Measurements from ENCODE around the gene PRKCZ.
A peak's percentile ranks its signal among the peaks of the same experiment; 100 is the strongest.

The PRKCZ gene

DNA sequence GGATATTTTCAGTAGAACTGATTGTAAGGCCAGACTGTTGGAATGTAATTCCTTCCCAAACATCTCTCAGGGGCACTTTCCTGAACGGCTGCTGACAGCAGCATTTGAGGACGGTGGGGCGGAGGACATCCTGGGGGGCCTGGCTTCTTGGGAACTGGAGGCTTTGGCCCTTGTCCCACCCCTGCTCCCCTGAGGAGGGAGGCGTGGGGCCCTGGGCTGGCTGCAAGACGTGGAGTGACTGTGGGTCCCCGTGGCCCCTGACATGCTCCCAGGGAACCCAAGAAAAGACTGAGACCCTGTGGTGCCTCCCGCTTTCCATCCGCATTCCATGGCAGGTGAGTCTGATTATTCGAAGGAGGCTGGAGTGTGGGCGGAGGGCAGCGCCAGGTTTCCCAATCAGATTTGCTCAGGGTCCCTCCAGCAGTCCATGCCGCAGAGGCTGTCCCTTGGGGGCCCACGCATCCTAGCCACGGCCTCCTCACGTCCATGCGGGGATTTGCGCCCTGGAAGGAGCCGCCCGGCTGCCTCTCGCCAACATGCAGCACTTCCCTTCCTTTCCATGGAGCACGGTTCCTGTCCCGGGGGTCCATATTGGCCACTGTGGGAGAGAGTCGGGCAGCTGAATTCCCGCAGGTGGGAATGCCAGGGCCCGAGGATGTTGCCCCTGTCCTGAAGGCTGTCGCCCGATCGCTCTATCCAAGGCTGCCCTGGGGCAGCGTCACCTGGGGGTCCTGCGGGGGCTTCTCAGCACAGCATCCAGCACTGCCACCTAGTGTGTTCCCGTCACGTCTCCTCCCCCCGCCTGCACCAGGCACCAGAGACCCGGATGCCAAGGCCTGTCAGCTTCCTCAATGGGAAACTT lies 75.4 kb downstream of the PRKCZ start:
- no peaks in the 10 kb centered on the region for H3K36me3 ChIP-seq (ENCODE audit: control insufficient read depth in 2 of 2, insufficient read depth in 2 of 2, low read length in 2 of 2)
- H3K9ac ChIP-seq (ENCODE audit: low read depth in 1 of 2, low read length in 2 of 2): no peak overlapping the region
- no peak overlapping the region for H3K4me3 ChIP-seq (ENCODE audit: low read length in 2 of 2)
- H3K27ac ChIP-seq (ENCODE audit: low read depth in 2 of 2, low read length in 2 of 2): no peak overlapping the region
- H3K9me3 ChIP-seq (ENCODE audit: control insufficient read depth in 2 of 2, low read length in 2 of 2): no peaks in the 10 kb centered on the region
- no peaks in the 10 kb centered on the region for H3K27me3 ChIP-seq (ENCODE audit: control insufficient read depth in 2 of 2, insufficient read depth in 2 of 2, low read length in 2 of 2)
- peaks cover 0 to 5% of the 10 kb centered on the region in 2 donors for H3K4me1 ChIP-seq (ENCODE audit: control insufficient read depth in 2 of 2, insufficient read depth in 2 of 2, low read length in 2 of 2)

DNA sequence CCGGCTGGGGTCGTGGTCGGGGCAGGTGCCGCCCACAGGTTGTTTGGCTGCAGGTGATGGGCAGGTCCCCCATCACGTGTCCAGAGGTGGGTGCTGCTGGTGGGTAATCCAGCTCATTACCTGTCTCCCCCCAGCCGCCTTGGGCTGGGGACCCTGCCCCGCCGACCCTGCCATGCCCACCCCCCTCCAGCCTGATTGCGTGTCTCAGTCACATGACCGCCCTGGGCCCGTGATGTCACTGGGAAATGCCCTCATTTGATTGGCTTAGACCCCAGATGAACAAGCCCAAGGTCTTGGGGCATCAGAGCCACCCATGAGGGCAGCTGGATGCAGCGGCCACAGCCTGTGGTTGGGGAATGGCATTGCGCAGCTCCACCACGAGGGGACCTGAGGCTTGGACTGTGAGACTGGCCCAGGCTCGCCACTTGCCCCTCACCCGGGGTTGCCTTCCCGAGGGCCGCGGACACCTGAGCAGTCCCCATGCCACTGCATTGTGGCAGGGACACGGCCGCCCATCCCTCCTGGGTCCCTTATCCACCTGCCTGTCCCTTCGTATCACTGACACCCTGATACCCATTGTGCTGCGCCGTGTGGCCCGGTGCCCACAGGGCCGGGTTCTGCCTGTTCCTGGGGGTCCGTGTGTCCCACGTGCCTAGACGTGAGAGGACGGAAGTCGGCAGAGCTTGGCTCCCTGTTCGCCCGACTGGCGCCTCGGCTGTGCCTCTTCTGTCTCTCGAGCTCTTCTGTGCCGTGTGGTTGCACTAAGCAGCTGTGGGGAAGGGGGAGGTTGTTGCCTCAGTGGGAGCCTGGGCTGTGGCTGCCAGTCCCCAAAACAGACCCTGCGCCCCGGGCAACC lies 76.3 kb downstream of the PRKCZ start:
- Histone ChIP-seq H3K27ac (ENCODE audit: low read depth in 2 of 2, low read length in 2 of 2) (no peak overlapping the region), H3K27me3 (ENCODE audit: control insufficient read depth in 2 of 2, insufficient read depth in 2 of 2, low read length in 2 of 2) (no peaks in the 10 kb centered on the region), H3K9ac (ENCODE audit: low read depth in 1 of 2, low read length in 2 of 2) (no peak overlapping the region), H3K36me3 (ENCODE audit: control insufficient read depth in 2 of 2, insufficient read depth in 2 of 2, low read length in 2 of 2) (no peaks in the 10 kb centered on the region), H3K4me3 (ENCODE audit: low read length in 2 of 2) (peak overlapping the region in 1 of 2 donors; percentile 31), H3K4me1 (ENCODE audit: control insufficient read depth in 2 of 2, insufficient read depth in 2 of 2, low read length in 2 of 2) (peaks cover 0 to 5% of the 10 kb centered on the region in 2 donors), H3K9me3 (ENCODE audit: control insufficient read depth in 2 of 2, low read length in 2 of 2) (no peaks in the 10 kb centered on the region)

DNA sequence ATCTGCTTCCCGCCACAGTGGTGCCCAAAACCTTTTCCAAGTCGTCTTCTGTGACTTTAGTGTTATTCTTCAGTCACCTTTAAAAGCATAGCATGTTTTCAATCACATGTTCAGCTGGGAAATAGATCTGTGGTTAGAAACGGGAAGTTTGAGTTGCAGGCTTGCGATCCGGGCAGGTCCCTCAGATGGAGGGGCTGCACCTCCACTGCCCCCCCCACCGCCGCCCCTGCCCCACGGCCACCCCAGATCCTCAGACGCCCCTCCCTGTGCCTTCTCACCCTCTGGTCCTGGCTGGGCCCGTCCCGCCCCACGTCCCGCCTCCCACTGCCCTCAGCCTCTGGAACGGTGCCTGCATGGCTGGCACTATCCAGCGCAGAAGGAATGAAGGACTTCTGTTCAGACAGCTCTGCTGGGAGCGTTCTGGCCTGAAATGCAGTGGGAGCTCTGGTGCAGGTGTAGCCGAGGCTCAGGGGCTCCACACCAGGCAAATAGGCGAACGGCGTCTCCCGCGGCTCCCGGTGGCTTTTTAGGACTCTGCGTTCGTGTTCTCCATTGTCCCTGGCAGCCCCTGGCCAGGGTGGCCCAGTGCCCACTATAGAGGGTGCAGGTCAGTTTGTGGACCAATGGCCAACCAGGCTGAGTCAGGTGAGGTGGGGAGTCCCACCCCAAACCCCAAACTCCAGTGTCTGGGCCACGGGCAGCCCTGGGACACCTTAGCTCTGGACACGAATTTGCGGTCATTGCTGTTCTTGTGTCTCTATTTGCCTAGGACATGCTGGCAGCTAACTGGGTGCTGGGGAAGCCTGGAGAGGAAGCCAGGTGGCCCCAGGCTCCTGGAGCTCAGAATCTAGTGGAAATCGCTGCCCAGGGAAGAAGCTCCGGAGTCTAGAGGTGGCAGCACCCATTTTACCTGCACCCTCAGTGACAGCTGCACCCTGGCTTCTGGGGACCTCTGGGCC lies 77.3 kb downstream of the PRKCZ start:
- no peaks in the 10 kb centered on the region for H3K27me3 ChIP-seq (ENCODE audit: control insufficient read depth in 2 of 2, insufficient read depth in 2 of 2, low read length in 2 of 2)
- no peak overlapping the region for H3K27ac ChIP-seq (ENCODE audit: low read depth in 2 of 2, low read length in 2 of 2)
- no peaks in the 10 kb centered on the region for H3K36me3 ChIP-seq (ENCODE audit: control insufficient read depth in 2 of 2, insufficient read depth in 2 of 2, low read length in 2 of 2)
- H3K4me3 ChIP-seq (ENCODE audit: low read length in 2 of 2): peak overlapping the region in 1 of 2 donors; percentile 31
- no peaks in the 10 kb centered on the region for H3K9me3 ChIP-seq (ENCODE audit: control insufficient read depth in 2 of 2, low read length in 2 of 2)
- peaks cover 5% of the 10 kb centered on the region in 2 donors for H3K4me1 ChIP-seq (ENCODE audit: control insufficient read depth in 2 of 2, insufficient read depth in 2 of 2, low read length in 2 of 2)
- no peak overlapping the region for H3K9ac ChIP-seq (ENCODE audit: low read depth in 1 of 2, low read length in 2 of 2)

DNA sequence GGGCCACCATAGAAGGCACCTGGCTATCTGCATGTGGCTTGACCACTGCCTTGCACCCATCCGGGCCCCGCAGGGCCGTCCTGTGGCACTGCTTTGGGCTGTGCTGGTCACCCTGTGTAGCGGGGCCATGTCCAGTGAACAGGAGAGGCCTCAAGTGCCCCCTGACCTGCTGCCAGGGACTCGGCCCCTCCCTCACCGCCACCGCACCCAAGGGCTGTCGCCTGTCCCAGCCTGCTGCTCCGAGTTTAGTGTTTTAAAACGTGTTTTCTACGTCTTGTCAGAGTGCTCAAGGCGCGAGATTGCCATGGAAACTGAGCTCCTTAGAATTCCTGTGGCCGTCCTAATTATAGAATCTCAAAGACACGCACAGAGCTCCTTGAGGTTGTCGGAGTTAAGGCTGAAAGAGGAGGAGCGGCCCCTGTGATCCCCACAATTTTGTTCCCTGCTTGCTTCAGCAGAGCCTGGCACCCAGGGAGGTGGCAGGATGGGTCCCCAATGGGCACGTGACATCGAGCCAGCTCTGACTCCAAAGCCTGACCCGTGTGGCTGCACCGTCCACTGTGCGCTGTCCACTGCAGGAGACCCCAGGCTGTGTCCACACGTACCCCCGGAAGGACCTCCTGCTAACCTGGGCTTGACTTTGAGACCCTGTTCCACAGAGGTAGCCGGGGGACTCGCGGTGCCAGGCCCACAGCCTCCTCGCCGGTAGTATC lies 78.1 kb downstream of the PRKCZ start:
- Histone ChIP-seq H3K27me3 (ENCODE audit: control insufficient read depth in 2 of 2, insufficient read depth in 2 of 2, low read length in 2 of 2) (no peaks in the 10 kb centered on the region), H3K27ac (ENCODE audit: low read depth in 2 of 2, low read length in 2 of 2) (no peak overlapping the region), H3K4me3 (ENCODE audit: low read length in 2 of 2) (no peak overlapping the region), H3K4me1 (ENCODE audit: control insufficient read depth in 2 of 2, insufficient read depth in 2 of 2, low read length in 2 of 2) (peaks cover 5 to 11% of the 10 kb centered on the region in 2 donors), H3K9me3 (ENCODE audit: control insufficient read depth in 2 of 2, low read length in 2 of 2) (no peaks in the 10 kb centered on the region), H3K9ac (ENCODE audit: low read depth in 1 of 2, low read length in 2 of 2) (no peak overlapping the region), H3K36me3 (ENCODE audit: control insufficient read depth in 2 of 2, insufficient read depth in 2 of 2, low read length in 2 of 2) (no peaks in the 10 kb centered on the region)

DNA sequence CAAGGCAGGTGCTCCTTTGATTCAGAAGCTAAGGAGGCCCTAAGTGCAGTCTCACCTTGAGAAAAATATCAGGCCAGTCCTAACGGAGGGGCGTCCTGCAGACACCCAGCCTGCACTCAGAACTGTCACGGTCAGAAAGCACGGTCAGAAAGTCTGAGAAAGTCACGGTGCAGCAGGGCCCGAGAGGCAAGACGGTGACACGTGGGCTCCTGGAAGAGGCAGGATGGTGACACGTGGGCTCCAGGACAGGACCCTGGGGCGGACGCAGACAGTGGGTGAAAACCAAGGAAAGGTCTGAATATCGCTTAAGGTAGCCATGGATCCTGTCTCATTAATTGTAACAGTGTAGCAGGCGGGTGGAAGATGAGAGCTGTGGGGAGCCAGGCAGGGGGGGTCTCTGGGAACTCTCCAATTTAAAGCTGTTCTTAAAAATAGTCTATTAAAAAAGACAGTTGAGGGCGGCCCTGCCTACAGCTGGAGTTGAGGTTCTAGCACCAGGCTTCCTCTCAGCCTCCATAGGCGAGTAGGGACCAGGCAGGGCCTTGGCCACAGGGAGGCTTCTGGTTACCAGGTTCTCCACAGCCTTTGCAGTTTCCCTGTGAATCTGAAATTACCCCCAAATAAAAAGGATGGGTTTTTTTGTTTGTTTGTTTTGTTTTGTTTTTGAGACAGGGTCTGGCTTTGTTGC lies 79.2 kb downstream of the PRKCZ start:
- no peak overlapping the region for H3K9ac ChIP-seq (ENCODE audit: low read depth in 1 of 2, low read length in 2 of 2)
- no peaks in the 10 kb centered on the region for H3K9me3 ChIP-seq (ENCODE audit: control insufficient read depth in 2 of 2, low read length in 2 of 2)
- no peak overlapping the region for H3K4me3 ChIP-seq (ENCODE audit: low read length in 2 of 2)
- H3K36me3 ChIP-seq (ENCODE audit: control insufficient read depth in 2 of 2, insufficient read depth in 2 of 2, low read length in 2 of 2): no peaks in the 10 kb centered on the region
- no peaks in the 10 kb centered on the region for H3K27me3 ChIP-seq (ENCODE audit: control insufficient read depth in 2 of 2, insufficient read depth in 2 of 2, low read length in 2 of 2)
- H3K27ac ChIP-seq (ENCODE audit: low read depth in 2 of 2, low read length in 2 of 2): no peak overlapping the region
- H3K4me1 ChIP-seq (ENCODE audit: control insufficient read depth in 2 of 2, insufficient read depth in 2 of 2, low read length in 2 of 2): peaks cover 5 to 17% of the 10 kb centered on the region in 2 donors

DNA sequence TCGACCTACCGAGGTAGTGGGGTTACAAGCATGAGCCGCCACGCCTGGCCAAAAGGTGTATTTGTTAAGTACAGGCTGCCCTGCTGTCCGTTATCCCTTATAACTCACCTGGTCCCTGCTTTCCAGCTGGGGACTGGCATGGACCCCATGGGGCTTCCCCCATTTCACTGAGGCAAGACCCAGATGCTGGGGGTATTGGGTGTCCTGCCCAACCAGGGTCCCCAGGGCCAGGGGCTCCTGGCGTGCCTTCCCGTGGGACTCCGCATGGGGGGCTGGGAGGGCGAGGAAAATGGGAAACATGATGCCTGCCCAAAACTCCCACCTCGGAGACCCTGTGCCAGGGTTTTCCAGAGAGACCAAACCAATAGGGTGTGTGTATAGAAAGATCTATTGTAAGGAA lies 79.9 kb downstream of the PRKCZ start:
- no peak overlapping the region for H3K9ac ChIP-seq (ENCODE audit: low read depth in 1 of 2, low read length in 2 of 2)
- H3K36me3 ChIP-seq (ENCODE audit: control insufficient read depth in 2 of 2, insufficient read depth in 2 of 2, low read length in 2 of 2): peaks cover 0 to 2% of the 10 kb centered on the region in 2 donors
- H3K4me1 ChIP-seq (ENCODE audit: control insufficient read depth in 2 of 2, insufficient read depth in 2 of 2, low read length in 2 of 2): peaks cover 7 to 17% of the 10 kb centered on the region in 2 donors
- no peaks in the 10 kb centered on the region for H3K27me3 ChIP-seq (ENCODE audit: control insufficient read depth in 2 of 2, insufficient read depth in 2 of 2, low read length in 2 of 2)
- H3K4me3 ChIP-seq (ENCODE audit: low read length in 2 of 2): no peak overlapping the region
- no peak overlapping the region for H3K27ac ChIP-seq (ENCODE audit: low read depth in 2 of 2, low read length in 2 of 2)
- no peaks in the 10 kb centered on the region for H3K9me3 ChIP-seq (ENCODE audit: control insufficient read depth in 2 of 2, low read length in 2 of 2)

DNA sequence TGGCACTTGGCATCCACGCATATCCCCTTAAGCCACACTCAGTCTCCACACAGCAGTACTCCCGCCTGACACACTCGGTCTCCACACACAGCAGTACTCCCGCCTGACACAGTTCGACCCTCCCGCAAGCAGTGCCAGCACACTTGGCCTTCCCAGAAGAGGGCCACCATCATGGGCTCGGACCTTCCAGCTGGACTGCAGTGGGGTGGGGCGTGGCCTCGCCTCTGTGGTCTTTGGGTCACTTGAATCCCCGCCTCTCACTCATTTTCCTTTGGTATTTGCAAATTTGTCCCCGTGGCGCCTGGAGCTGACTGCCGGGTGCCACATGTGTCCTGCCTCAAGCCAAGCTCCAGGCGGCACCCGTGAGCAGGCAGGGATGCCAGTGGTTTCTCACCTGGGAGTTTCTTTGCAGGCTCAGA lies 80.7 kb downstream of the PRKCZ start:
- Histone ChIP-seq H3K4me3 (ENCODE audit: low read length in 2 of 2) (no peak overlapping the region), H3K27ac (ENCODE audit: low read depth in 2 of 2, low read length in 2 of 2) (no peak overlapping the region), H3K9me3 (ENCODE audit: control insufficient read depth in 2 of 2, low read length in 2 of 2) (no peaks in the 10 kb centered on the region), H3K36me3 (ENCODE audit: control insufficient read depth in 2 of 2, insufficient read depth in 2 of 2, low read length in 2 of 2) (peaks cover 0 to 2% of the 10 kb centered on the region in 2 donors), H3K27me3 (ENCODE audit: control insufficient read depth in 2 of 2, insufficient read depth in 2 of 2, low read length in 2 of 2) (no peaks in the 10 kb centered on the region), H3K4me1 (ENCODE audit: control insufficient read depth in 2 of 2, insufficient read depth in 2 of 2, low read length in 2 of 2) (peaks cover 8 to 19% of the 10 kb centered on the region in 2 donors), H3K9ac (ENCODE audit: low read depth in 1 of 2, low read length in 2 of 2) (no peak overlapping the region)

DNA sequence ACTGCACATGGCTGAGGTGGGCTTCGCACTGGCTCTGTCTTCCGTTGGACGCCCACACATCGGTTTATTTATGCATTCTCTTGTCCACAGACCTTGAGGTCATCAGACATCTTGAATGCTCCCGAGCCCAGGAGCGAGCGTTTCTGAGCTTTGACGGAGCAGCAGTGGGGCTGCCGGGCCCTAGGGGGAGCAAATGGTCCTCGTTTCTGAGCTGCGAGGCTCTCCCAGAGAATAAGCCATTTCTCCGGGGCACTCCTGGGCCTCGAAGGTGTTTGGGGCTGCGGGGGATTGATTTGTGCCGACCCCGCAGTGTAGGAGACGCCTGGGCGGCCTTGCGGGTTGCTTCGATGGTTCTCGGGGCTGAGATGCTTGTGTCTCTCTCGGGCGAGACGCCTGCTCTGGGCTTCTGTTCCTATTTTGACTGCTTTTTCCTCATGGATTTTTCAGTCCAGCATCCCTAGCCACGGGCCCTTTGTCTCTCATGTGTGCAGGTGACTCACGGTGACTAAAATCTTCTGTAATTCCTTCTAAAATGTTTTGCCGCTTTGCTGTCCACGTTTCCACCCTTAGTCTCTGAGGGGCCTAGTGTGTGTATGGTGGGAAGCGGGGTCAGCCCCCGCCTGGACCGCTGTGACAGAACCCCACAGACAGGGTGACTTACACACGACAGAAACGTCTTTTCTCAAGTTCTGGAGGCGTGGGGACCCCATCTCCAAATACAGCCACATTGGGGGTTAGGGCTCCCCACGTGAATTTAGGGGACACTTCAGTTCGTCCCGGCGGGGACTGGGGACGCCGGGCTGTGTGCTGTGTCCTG lies 82.2 kb downstream of the PRKCZ start:
- Histone ChIP-seq H3K27ac (ENCODE audit: low read depth in 2 of 2, low read length in 2 of 2) (peak overlapping the region; percentile 71 to 88), H3K36me3 (ENCODE audit: control insufficient read depth in 2 of 2, insufficient read depth in 2 of 2, low read length in 2 of 2) (peaks cover 0 to 2% of the 10 kb centered on the region in 2 donors), H3K27me3 (ENCODE audit: control insufficient read depth in 2 of 2, insufficient read depth in 2 of 2, low read length in 2 of 2) (no peaks in the 10 kb centered on the region), H3K9me3 (ENCODE audit: control insufficient read depth in 2 of 2, low read length in 2 of 2) (no peaks in the 10 kb centered on the region), H3K9ac (ENCODE audit: low read depth in 1 of 2, low read length in 2 of 2) (peak overlapping the region; percentile 70 to 72), H3K4me3 (ENCODE audit: low read length in 2 of 2) (peak overlapping the region; percentile 66 to 76), H3K4me1 (ENCODE audit: control insufficient read depth in 2 of 2, insufficient read depth in 2 of 2, low read length in 2 of 2) (peaks cover 15 to 35% of the 10 kb centered on the region in 2 donors)

Measured in mucosa of rectum (tissue), 2 donors.